Uterine smooth muscle cell (primary cell): Measurements from ENCODE around the gene TSPAN32. TPM values are rescaled to one million over a fixed set of nuclear protein-coding genes. Genes with fewer than 3 reads are reported as not detected.

ENCODE experiments used
- total RNA-seq: library from RNA; depleted of rRNA; stranded (reverse); fragments of >200 nt; gene quantifications from 2 replicates; pipeline ENCODE4 v1.2.3, GENCODE V29; 2014

The TSPAN32 gene, protein sequence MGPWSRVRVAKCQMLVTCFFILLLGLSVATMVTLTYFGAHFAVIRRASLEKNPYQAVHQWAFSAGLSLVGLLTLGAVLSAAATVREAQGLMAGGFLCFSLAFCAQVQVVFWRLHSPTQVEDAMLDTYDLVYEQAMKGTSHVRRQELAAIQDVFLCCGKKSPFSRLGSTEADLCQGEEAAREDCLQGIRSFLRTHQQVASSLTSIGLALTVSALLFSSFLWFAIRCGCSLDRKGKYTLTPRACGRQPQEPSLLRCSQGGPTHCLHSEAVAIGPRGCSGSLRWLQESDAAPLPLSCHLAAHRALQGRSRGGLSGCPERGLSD
- total RNA-seq, result under 0.01 and 0.12 TPM in 2 replicates

DNA sequence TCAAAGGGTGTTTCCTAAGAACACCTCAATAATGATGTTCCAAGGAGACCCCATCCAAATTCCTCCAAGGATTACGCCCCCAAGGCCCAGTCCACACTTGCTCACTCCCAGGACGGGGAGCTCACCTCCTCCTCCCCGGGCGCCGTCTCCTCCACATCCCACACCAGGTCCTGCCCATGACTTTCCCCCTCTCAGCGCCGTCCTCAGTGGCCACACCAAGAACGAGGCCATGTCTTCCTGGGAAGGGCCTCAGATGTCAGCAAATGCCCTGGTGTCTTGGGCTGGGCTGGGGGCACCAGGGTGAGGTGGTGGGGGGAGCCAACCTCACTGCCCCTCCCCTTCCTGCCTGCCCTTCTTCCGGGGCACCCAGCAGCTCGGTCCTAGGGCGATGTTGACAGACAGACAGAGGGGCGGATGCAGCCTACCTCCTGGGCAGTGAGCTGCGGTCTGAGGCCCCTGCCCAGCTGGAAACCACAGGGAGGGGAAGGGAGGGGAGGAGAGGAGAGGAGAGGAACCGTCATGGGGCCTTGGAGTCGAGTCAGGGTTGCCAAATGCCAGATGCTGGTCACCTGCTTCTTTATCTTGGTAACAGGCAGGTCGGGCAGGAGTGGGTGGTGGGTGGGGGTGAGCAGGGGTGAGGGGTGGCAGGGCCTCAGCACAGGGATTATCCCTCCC is at the start of gene TSPAN32, which contains the start of gene C11orf21:
TSS of gene TSPAN32 (plus strand) at position 383 of the 675 bp plus-strand sequence. CDS start at position 520, 137 bp downstream.
TSS of gene C11orf21 (minus strand) at position 288 of the 675 bp plus-strand sequence. CDS start at position 178, 110 bp downstream.

DNA sequence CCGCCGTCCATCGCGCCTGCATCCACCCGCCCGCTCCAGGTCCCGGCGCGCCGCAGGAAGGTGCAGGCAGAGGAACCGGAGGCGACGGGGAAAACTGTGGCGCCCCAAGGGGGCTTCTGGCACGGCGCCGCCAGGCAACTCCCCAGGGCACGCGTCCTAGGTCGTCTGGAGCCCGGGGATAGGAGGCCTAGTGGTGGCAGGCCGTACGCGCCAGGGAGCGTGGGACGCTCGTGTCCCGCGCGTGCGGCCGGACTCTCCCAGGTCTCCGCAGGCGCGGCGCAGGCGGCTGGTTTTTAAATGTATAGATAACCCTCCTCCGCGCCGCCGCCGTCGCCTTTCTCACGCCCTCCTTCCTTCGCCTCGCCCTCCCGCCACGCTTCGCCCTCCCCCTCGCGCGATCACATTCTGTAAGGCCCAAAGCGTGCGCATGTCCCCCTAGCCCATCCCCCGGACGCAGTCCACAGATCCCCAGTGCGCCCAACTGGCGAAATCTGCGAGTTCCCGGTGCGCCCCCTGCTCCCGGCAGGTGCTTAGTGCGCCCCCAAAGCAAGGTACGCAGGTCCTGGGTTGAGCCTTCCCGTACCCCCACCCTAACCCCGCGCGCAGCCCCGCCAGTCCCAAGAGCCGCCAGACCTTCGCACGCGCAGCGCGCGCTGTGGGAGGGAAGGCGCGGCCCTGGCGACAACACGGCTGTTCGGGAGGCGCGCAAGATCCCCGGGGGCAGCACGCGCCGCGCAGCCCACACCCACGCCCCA is 31.3 kb upstream of the TSPAN32 start, which contains the start of gene ASCL2:
TSS of gene ASCL2 (minus strand) at position 267 of the 755 bp plus-strand sequence. CDS start at position 11, 256 bp downstream.

Other genes starting within 250 kb of the TSPAN32 start
- 0.11 and 0.25 TPM in 2 replicates for gene IGF2, start 162.6 kb upstream of the TSPAN32 start, total RNA-seq
- not detected in 2 replicates for gene INS, start 140.8 kb upstream of the TSPAN32 start, total RNA-seq
- gene TH, start 130.2 kb upstream of the TSPAN32 start, total RNA-seq, result not detected in 2 replicates
- not detected in 2 replicates for gene ASCL2, start 31.4 kb upstream of the TSPAN32 start, total RNA-seq
- gene C11orf21, start 95 bp upstream of the TSPAN32 start, total RNA-seq, result not detected in 2 replicates
- 223 and 320 TPM in 2 replicates for gene CD81, start 75.3 kb downstream of the TSPAN32 start, total RNA-seq
- gene TSSC4, start 98.7 kb downstream of the TSPAN32 start, total RNA-seq, result 54.0 and 65.4 TPM in 2 replicates
- gene TRPM5, start 142.5 kb downstream of the TSPAN32 start, total RNA-seq, result not detected in 2 replicates
- 0.25 TPM in 1 of 2 replicates, not detected in the other for gene KCNQ1, start 143.0 kb downstream of the TSPAN32 start, total RNA-seq